SU-DHL-6 (cell line): ENCODE results near the gene PTPN21.

Experiments
- H2AFZ ChIP-seq: fragments of 200-600 bp; sonication (generic); 2 replicates; pipeline ENCODE4 v1.6.1; 2014; ENCODE audit warnings: low read depth, mild to moderate bottlenecking, moderate library complexity, mixed read lengths, antibody characterized with exemption, low read length; ENCODE audit not compliant: severe bottlenecking
- H3F3A ChIP-seq: fragments of 200-600 bp; shearing (Covaris generic); 2 replicates; pipeline ENCODE4 v1.6.0; 2016; ENCODE audit warnings: antibody characterized with exemption, mild to moderate bottlenecking; ENCODE audit not compliant: insufficient read depth
- H3K27ac ChIP-seq: fragments of 200-600 bp; sonication (generic); 2 replicates; pipeline ENCODE4 v1.5.1; 2016; ENCODE audit warnings: low read depth, mild to moderate bottlenecking, low read length, moderate library complexity, mixed read lengths
- H3K27me3 ChIP-seq: fragments of 200-600 bp; sonication (generic), shearing (Covaris generic); 2 replicates; pipeline ENCODE4 v1.6.0; 2014; ENCODE audit warnings: mild to moderate bottlenecking, low read length
- H3K36me3 ChIP-seq: fragments of 200-600 bp; sonication (generic); 2 replicates; pipeline ENCODE4 v1.6.1; 2014; ENCODE audit warnings: mild to moderate bottlenecking, low read length, mixed read lengths
- H3K4me2 ChIP-seq: fragments of 300-600, 200-600 bp; shearing (Covaris generic), sonication (generic); 2 replicates; pipeline ENCODE4 v1.6.0; 2014; ENCODE audit warnings: low read length, low read depth, mild to moderate bottlenecking; ENCODE audit not compliant: poor library complexity, severe bottlenecking
- H3K4me3 ChIP-seq: fragments of 200-600 bp; sonication (generic); 2 replicates; pipeline ENCODE4 v1.5.1; 2014; ENCODE audit warnings: antibody characterized with exemption, low read length, mild to moderate bottlenecking, mixed read lengths; ENCODE audit not compliant: insufficient read depth, poor library complexity, severe bottlenecking
- H3K79me2 ChIP-seq: fragments of 200-600 bp; sonication (generic); 2 replicates; pipeline ENCODE4 v1.6.1; 2014; ENCODE audit warnings: mild to moderate bottlenecking, low read length, moderate library complexity; ENCODE audit not compliant: insufficient read depth
- H3K9ac ChIP-seq: fragments of 200-600 bp; sonication (generic); 2 replicates; pipeline ENCODE4 v1.7.0; 2014; ENCODE audit warnings: mild to moderate bottlenecking, low read length
- H3K9me2 ChIP-seq: fragments of 200-600 bp; sonication (generic); replicated peaks from 2 replicates; pipeline ENCODE4 v1.6.1; 2014; ENCODE audit warnings: low read length; ENCODE audit not compliant: insufficient read depth
- H3K9me3 ChIP-seq: fragments of 200-600 bp; sonication (generic); 2 replicates; pipeline ENCODE4 v1.6.1; 2014; ENCODE audit warnings: low read length, mixed read lengths; ENCODE audit not compliant: insufficient read depth
- H4K20me1 ChIP-seq: fragments of 200-600 bp; sonication (generic); 2 replicates; pipeline ENCODE4 v1.6.1; 2014; ENCODE audit warnings: low read depth, mild to moderate bottlenecking, antibody characterized with exemption, low read length, moderate library complexity, mixed read lengths
- EZH2phosphoT487 ChIP-seq: fragments of 200-600 bp; sonication (generic), shearing (Covaris generic); conservative IDR thresholded peaks from 2 replicates; pipeline ENCODE4 v1.6.1; 2018; ENCODE audit warnings: mild to moderate bottlenecking, antibody characterized with exemption, low read length, moderate library complexity, mixed read lengths
- TF ChIP-seq, protein P1 (sequence below): fragments of 200-600 bp; sonication (generic); IDR thresholded peaks from one replicate; pipeline ENCODE4 v1.5.1; 2017; ENCODE audit warnings: antibody characterized with exemption, mild to moderate bottlenecking, low read length, moderate library complexity; ENCODE audit not compliant: insufficient read depth, poor library complexity, severe bottlenecking

Gene PTPN21

DNA sequence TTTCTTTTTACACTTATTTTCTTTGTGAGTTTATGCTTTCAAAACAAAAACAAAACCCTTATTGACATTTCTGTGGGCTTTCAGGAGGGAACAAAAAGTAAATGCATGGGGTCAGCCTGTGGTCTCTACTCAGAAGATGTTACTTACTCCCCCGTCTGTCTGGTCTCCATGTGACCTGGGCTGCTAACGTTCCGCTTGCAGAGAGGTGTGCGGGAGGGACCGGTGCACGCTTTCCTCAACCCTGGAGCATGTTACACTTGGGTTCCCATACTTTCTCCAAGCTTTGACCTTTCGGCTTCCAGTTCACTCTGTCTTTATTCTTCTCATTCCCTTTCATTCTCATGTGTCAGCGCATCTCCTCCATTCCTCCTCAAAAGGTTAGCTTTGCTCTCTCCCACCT lies 44.5 kb upstream of the PTPN21 start:
- Histone ChIP-seq H3K27me3 (no peaks in the 10 kb centered on the region), H3K36me3 (peaks cover 12% of the 10 kb centered on the region; the same call in 1 of the 2 replicates), H3K9ac (no peak overlapping the region), H3K4me2 (no peak overlapping the region), H3K9me2 (no peaks in the 10 kb centered on the region), H3K9me3 (no peaks in the 10 kb centered on the region), H3K79me2 (no peaks in the 10 kb centered on the region), H3F3A (no peaks in the 10 kb centered on the region), H2AFZ (no peak overlapping the region), H3K27ac (no peak overlapping the region), H4K20me1 (no peaks in the 10 kb centered on the region), H3K4me3 (no peak overlapping the region)
- TF ChIP-seq EZH2phosphoT487, result no peak
- TF ChIP-seq, protein P1, sequence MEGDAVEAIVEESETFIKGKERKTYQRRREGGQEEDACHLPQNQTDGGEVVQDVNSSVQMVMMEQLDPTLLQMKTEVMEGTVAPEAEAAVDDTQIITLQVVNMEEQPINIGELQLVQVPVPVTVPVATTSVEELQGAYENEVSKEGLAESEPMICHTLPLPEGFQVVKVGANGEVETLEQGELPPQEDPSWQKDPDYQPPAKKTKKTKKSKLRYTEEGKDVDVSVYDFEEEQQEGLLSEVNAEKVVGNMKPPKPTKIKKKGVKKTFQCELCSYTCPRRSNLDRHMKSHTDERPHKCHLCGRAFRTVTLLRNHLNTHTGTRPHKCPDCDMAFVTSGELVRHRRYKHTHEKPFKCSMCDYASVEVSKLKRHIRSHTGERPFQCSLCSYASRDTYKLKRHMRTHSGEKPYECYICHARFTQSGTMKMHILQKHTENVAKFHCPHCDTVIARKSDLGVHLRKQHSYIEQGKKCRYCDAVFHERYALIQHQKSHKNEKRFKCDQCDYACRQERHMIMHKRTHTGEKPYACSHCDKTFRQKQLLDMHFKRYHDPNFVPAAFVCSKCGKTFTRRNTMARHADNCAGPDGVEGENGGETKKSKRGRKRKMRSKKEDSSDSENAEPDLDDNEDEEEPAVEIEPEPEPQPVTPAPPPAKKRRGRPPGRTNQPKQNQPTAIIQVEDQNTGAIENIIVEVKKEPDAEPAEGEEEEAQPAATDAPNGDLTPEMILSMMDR, result no peak

- no peaks in the 10 kb centered on the region for H3K9me2 ChIP-seq
- H3K36me3 ChIP-seq, result peaks cover 5% of the 10 kb centered on the region; the same call in 1 of the 2 replicates
- no peaks in the 10 kb centered on the region for H3K9me3 ChIP-seq
- no peaks in the 10 kb centered on the region for H4K20me1 ChIP-seq
- TF ChIP-seq, protein P1, result no peak
- no peak for TF ChIP-seq EZH2phosphoT487
- H3K9ac ChIP-seq, result no peak overlapping the region
- no peak overlapping the region for H2AFZ ChIP-seq
- H3F3A ChIP-seq, result no peaks in the 10 kb centered on the region
- no peaks in the 10 kb centered on the region for H3K27me3 ChIP-seq
- H3K79me2 ChIP-seq, result no peaks in the 10 kb centered on the region
- H3K27ac ChIP-seq, result no peak overlapping the region
- H3K4me3 ChIP-seq, result no peak overlapping the region
- no peak overlapping the region for H3K4me2 ChIP-seq
Measured at GRCh38 chr14:88598097-88598675, 43.4 kb upstream of the PTPN21 start.

DNA sequence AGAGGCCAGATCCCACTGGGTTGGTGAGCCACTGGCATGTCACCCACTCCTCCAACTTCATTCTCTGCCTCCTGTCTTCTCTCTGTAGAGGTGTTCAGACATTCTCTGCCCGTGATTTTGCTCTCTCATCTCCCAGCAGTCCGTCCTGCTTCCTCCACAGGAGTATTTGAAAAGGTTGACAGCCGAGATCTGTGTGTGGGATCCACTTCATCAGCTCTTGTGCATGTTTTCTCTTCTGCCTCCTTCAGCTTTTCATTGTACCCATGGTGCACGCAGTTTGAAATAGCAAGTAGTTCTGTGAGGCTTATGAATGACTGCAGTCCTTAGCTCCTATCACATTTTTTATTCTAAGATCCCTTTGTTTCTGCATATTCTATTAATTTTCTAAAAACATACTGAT lies 42.8 kb upstream of the PTPN21 start:
- no peak overlapping the region for H3K4me2 ChIP-seq
- TF ChIP-seq EZH2phosphoT487, result no peak
- TF ChIP-seq, protein P1, result no peak
- no peaks in the 10 kb centered on the region for H3K27me3 ChIP-seq
- no peaks in the 10 kb centered on the region for H3F3A ChIP-seq
- no peaks in the 10 kb centered on the region for H3K9me3 ChIP-seq
- no peaks in the 10 kb centered on the region for H3K9me2 ChIP-seq
- H4K20me1 ChIP-seq, result no peaks in the 10 kb centered on the region
- no peak overlapping the region for H3K4me3 ChIP-seq
- H3K36me3 ChIP-seq, result peaks cover 4% of the 10 kb centered on the region; the same call in 1 of the 2 replicates
- no peak overlapping the region for H3K27ac ChIP-seq
- no peak overlapping the region for H2AFZ ChIP-seq
- H3K9ac ChIP-seq, result no peak overlapping the region
- H3K79me2 ChIP-seq, result no peaks in the 10 kb centered on the region
